HG03378 (cell line): ENCODE results near the gene LCE1C.

ENCODE experiments used
- ATAC-seq: cut with Tn5 transposase; IDR thresholded peaks from one replicate; pipeline ENCODE4 v1.9.1; 2021; ENCODE audit warnings: mild to moderate bottlenecking, moderate library complexity; ENCODE audit not compliant: unreplicated experiment

Gene LCE1C

GRCh38 chr1:152760551-152761190, 45.8 kb downstream of the LCE1C start:
- ATAC-seq: no peak

DNA sequence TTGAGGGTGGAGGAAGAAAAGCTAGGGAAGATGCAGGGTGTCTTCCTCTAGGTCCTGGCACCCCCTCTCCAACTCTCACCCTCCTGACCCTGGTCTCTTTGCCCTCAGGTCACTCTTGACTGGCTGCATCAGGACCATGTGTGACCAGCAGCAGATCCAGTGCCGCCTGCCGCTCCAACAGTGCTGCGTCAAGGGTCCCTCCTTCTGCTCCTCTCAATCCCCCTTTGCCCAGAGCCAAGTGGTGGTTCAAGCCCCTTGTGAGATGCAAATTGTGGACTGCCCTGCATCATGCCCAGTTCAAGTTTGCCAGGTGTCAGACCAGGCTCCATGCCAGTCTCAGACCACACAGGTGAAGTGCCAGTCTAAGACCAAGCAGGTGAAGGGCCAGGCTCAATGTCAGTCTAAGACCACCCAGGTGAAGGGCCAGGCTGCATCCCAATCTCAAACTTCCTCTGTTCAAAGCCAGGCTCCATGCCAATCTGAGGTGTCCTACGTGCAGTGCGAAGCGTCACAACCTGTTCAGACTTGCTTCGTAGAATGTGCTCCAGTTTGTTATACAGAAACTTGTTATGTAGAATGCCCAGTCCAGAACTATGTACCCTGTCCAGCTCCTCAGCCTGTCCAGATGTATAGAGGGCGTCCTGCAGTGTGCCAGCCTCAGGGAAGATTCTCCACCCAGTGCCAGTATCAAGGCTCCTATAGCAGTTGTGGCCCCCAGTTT, 46.8 kb downstream of the LCE1C start:
- no peak for ATAC-seq

- no peak for ATAC-seq
Measured at GRCh38 chr1:152758636-152759035, 47.8 kb downstream of the LCE1C start.

- no peak for ATAC-seq
Measured at GRCh38 chr1:152757747-152758146, 48.7 kb downstream of the LCE1C start, which contains the start of gene KPRP. KPRP (plus strand) TSS chr1:152758025; CDS start chr1:152759589, 1,564 bp downstream.

GRCh38 chr1:152756872-152757271, 49.6 kb downstream of the LCE1C start:
- no peak for ATAC-seq
